EL (cell line): Measurements from ENCODE around the gene APOA5.
"Not testable (repeated sequence)": the region's sequence is repeated elsewhere in the genome, so short reads cannot be mapped to it uniquely, and the experiment has no call there.

Experiments used
- DNase-seq: peaks from one replicate; pipeline ENCODE4 v3.0.0-alpha.2; 2016

The APOA5 gene

DNA sequence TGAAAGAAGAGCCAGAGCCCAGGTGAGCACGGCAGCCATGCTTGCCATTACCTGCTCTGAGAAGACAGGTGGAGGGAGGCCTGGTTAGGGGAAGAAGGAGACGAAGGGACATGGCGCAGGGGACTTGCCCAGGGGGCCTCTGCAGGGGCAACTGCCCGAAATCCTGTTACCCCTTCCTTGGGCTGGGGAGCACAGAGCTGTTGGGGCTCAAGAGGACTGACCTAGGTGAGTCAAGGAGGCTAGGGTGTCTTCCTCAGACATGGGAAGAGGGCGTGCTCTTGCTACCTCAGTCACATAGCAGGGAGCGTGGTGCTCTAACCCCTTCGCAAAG is at the start of gene APOA5:
Gene APOA5 (minus strand): TSS at position 67 of the 331 bp plus-strand sequence. CDS start 19 bp downstream, at position 48.
- DNase-seq: no peak

- DNase-seq: no peak
Observed at GRCh38 chr11:116840746-116841296, 49.1 kb upstream of the APOA5 start.

- DNase-seq: peak; percentile 13
Observed at GRCh38 chr11:116840224-116840745, 48.6 kb upstream of the APOA5 start.

- no peak for DNase-seq
Observed at GRCh38 chr11:116838321-116839084, 46.8 kb upstream of the APOA5 start.

DNA sequence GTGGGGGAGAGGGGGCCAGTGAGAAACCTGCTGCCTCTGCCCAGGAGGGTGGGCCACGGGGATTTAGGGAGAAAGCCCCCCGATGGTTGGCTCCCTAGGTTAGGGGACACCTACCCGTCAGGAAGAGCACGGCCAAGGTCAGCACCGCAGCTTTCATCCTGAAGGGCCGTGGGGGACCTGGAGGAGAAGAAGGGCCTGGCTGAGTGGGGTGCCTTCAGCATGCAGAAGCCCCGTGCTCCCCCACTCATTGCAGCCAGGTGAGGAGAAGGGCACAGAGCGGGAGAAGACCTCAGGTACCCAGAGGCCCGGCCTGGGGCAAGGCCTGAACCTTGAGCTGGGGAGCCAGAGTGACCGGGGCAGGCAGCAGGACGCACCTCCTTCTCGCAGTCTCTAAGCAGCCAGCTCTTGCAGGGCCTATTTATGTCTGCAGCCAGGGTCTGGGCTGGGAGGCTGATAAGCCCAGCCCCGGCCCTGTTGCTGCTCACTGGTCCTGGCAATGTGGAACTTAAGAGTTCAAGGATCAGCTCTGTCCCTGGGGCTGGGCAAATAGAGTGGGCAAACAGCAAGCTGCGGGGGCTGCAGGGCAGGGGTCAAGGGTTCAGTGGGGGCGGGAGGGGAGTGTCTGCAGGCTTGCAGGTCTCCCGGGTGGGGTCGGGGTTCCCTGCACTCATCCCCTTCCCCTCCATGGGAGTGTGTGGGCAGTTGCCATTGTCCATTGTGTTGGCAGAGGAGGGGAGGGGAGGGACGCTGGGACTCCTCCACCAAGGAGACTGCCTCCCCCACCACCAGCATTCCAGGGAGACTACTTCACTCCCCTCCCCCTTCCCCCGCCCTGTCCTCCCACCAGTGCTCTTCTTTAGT is 45.8 kb upstream of the APOA5 start, which contains the start of gene APOA1:
Gene APOA1 (minus strand): TSS at position 392 of the 861 bp plus-strand sequence. CDS start 235 bp downstream, at position 157.
- DNase-seq: no peak

GRCh38 chr11:116836632-116836991 is 44.9 kb upstream of the APOA5 start:
- no peak for DNase-seq

DNA sequence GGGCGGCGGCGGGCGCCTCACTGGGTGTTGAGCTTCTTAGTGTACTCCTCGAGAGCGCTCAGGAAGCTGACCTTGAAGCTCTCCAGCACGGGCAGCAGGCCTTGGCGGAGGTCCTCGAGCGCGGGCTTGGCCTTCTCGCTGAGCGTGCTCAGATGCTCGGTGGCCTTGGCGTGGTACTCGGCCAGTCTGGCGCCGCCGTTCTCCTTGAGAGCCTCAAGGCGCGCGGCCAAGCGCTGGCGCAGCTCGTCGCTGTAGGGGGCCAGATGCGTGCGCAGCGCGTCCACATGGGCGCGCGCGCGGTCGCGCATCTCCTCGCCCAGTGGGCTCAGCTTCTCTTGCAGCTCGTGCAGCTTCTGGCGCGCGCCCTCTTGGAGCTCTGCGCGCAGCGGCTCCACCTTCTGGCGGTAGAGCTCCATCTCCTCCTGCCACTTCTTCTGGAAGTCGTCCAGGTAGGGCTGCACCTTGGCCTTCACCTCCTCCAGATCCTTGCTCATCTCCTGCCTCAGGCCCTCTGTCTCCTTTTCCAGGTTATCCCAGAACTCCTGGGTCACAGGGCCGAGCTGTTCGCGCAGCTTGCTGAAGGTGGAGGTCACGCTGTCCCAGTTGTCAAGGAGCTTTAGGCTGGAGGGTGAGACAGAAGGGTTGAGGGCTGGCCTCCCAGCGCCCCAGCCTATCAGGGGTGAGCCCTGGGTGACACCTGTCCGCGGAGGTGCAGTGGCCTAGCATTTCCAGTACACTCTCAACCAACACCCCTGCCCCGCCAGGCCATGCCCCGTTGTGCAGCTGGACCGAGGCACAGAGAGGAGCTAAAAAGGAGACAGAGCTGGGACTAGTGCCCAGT is 44.3 kb upstream of the APOA5 start:
- peak; percentile 94 for DNase-seq

- no peak for DNase-seq
Observed at GRCh38 chr11:116835042-116835772, 43.5 kb upstream of the APOA5 start.

DNA sequence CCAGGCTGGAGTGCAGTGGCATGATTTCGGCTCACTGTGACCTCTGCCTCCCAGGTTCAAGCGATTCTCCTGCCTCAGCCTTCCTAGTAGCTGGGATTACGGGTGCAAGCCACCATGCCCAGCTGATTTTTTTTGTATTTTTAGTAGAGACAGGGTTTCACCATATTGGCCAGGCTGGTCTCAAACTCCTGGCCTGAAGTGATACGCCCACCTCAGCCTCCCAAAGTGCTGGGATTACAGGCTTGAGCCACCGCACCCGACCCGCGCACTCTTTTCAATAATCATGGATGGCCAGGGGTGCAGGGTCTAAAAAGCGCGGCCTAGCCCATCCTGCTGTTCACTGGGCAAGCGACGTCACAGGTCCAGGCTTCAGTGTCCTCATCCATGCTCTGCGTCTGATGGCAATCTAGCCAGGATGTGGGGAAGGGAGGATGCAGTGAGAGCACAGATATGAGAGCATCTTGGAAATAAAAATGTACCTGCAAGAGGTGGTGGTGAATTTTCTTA is 42.9 kb upstream of the APOA5 start:
- DNase-seq: not testable (repeated sequence)

DNA sequence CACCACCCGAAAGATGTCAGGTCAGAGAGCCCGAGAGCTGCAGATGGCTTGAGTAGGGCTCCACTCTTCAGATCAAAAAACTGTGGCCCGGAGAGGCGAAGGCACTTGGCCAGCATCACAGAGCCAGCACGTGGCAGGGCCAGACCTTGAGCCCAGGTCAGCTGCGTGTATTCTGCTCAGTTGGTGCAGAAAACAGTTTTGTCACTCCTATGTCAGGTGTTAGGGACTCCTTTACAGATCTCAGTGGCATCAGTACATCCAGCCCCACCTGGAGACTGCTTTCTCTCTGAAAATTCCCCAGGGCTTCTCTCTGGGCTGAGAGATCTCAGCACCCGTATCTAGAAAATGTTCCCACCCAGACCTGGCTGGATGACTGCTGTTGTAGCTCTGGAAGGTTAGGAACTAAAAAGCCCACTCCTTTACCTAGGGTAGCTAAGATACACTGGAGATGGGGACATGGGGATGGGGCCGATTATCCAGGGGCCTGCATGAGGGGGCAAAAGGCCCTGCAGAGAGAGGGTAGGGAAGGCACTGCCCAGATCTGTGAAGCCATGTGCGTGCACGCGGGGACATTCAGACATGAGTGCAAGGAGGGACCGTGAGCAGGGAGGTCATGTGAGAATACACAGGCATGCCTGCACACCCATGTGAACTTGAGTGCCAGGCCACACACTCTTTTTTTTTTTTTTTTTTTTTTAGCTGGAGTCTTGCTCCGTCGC is 42.3 kb upstream of the APOA5 start:
- DNase-seq: no peak

DNA sequence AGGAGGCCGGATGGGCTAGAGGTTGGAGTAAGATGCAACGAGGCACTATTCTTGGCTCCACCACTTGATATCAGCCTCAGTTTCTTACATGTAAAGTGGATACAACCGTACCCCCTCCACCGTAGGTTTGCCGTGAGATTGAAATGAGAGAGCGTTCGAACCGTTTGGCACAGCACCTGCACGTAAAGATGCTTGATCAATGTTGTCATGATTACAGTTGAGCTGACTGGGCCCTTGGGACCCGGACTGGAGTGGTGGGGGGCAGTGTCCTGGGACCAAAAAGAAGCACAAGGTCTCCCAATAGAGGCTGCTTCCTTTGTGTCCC is 41.8 kb upstream of the APOA5 start:
- no peak for DNase-seq

GRCh38 chr11:116832350-116833290 is 40.9 kb upstream of the APOA5 start:
- no peak for DNase-seq

GRCh38 chr11:116831790-116832349 is 40.2 kb upstream of the APOA5 start:
- DNase-seq: no peak

GRCh38 chr11:116830184-116830912 is 38.7 kb upstream of the APOA5 start:
- DNase-seq: no peak

- peak; percentile 51 for DNase-seq
Observed at GRCh38 chr11:116829525-116830183, 38.0 kb upstream of the APOA5 start, which contains the start of gene APOC3. Gene APOC3, plus strand, starts transcription at chr11:116829907. Its CDS starts 676 bp downstream, at chr11:116830583.

- DNase-seq: no peak
Observed at GRCh38 chr11:116828632-116829524, 37.2 kb upstream of the APOA5 start.

GRCh38 chr11:116827461-116827860 is 35.8 kb upstream of the APOA5 start:
- DNase-seq: no peak
